GM12874 (cell line): ENCODE measurements around the gene KHNYN.

Experiments used
- TF ChIP-seq, protein P1 (sequence below): IDR thresholded peaks from 2 replicates; pipeline ENCODE4 v1.5.1; 2011; ENCODE audit warnings: low read depth, mild to moderate bottlenecking, control low read depth, low read length, moderate library complexity; ENCODE audit not compliant: insufficient read depth

The KHNYN gene

GRCh38 chr14:24398293-24398652 is 31.5 kb upstream of the KHNYN start:
- TF ChIP-seq, protein P1, sequence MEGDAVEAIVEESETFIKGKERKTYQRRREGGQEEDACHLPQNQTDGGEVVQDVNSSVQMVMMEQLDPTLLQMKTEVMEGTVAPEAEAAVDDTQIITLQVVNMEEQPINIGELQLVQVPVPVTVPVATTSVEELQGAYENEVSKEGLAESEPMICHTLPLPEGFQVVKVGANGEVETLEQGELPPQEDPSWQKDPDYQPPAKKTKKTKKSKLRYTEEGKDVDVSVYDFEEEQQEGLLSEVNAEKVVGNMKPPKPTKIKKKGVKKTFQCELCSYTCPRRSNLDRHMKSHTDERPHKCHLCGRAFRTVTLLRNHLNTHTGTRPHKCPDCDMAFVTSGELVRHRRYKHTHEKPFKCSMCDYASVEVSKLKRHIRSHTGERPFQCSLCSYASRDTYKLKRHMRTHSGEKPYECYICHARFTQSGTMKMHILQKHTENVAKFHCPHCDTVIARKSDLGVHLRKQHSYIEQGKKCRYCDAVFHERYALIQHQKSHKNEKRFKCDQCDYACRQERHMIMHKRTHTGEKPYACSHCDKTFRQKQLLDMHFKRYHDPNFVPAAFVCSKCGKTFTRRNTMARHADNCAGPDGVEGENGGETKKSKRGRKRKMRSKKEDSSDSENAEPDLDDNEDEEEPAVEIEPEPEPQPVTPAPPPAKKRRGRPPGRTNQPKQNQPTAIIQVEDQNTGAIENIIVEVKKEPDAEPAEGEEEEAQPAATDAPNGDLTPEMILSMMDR, result no peak

GRCh38 chr14:24398653-24399446 is 30.9 kb upstream of the KHNYN start, which contains the start of gene NYNRIN:
NYNRIN (plus strand) TSS chr14:24399003; CDS start chr14:24399247, 244 bp downstream.
- TF ChIP-seq, protein P1, result no peak

DNA sequence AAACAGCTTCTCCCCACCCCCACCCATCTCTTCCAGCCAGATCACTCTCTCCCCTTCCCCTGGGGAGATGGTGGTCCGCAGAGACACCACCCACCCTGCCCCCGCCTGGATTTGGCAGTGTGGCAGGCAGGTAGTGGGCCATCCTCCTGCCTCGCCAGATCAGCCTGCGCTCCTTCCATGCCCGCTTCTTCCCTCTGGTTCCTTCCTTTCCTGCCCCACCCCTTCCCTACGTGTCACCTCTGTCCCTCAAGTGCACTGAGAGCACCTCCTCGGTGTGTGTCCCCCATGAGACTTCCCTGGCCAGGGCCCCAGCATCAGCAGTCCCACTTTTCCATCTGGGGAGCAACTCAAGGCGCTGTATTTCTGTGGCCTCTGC is 30.3 kb upstream of the KHNYN start:
- TF ChIP-seq, protein P1, result no peak

DNA sequence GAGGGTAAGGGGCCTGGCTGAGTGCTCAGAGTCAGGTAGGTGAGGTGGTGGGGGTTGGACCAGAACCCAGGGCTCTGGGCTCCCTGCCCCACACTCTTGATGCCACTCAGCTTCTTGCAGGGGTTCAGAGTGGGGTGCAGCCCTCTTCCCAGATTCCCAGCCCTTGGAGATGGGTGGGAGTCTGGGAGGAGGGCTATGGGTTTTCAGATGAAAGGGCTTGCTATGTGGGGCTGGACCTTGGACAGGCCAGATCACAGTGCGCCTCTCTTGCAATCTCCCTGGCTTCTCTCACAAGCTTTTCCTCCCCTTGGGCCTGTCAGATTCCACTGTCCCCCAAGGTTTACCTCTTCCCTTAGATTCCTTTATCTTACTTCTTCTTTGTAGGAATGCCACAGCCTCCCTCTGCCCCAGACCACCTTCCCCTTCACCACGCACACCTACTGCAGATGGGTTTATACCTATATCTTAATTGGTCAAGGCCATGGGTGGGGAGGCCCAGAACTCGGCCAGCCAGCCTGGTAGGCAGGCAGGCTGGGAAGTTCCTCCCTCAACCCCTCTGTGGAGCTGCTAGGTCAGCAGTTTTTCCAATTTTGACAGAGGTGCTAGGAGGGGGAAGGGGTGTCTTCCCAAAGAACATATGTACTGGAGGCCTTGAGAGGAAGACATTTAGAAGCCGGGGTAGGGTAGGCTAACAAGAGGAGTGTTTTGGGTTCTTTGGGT is 29.6 kb upstream of the KHNYN start:
- TF ChIP-seq, protein P1, result no peak

DNA sequence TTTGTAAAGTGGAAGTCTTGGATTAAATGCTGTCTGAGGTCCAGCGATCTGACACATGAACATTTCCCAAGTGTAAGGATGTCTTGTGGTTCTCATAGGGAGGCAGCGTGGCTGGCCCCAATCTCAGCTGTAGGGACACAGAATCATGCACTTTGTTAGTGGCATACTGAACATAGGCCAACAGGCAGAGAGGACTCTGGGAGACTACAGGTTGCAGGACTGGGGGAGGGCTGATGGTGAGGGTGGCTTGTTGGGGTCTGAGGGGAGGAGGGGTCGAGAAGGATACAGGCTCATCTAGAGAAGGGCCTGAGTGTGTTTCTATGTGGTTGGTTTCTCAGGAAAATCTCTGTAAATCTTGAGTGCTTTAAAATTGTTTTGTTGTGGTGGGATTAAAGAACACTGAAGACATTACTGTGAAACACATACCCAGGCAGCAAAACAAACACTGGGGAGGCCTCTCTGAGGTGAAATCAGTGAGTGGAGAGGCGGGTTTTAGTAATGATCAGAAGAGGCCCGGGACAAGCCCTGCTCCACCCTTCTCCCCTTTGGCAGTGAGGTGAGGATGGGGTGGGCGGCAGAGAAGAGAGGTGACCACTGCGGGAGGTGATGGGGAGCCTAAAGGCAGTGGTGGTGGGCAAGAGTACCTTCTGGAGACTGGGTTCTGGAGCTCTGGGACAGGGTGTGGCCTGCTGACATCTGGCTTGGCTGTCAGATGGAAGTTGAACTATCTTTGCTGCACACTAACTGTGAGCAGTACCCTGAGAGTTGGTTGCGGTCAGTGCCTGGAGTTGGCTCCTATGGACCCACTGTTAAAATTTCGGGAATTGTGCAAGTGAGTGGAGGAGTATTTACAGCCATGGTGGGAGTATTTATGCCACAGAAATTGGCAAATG is 27.7 kb upstream of the KHNYN start:
- TF ChIP-seq, protein P1, result no peak

DNA sequence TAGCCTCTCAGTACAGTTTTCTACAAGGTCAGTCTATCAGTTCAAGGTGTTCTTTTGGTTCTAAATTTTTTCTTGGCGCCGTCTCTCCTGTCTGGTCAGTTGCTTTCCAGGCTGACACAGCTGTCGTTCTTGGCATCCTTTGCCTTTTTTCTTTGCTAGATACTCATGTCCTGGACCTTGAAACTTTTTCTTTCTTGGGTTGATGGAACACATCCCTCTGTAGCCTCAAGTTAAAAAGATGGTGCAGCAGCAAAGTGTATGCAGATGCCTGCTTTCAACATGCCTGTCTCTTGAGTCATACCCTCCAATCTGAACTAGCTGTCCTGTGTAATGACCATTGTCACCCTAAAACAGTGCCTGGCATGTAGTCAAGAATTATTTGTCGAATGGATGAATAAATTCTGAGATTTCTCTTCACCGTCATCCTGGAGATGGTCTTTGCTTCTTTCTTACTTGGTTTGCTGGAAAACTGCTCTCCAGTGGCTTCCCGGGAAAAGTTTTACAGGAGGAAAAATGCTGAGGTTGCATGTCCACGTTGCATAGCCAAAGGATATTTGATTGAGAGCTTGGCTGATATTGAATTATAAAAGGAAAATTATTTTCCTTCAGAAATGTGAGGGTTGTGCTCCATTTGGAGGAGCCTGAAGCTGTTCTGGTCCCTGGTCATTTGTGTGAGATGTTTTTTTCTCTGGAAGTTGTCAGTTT is 26.3 kb upstream of the KHNYN start:
- TF ChIP-seq, protein P1, result no peak
